Adipose tissue (tissue), 3 donors: Measurements from ENCODE around the gene FNDC4. TPM values are rescaled to one million over a fixed set of nuclear protein-coding genes. Genes with fewer than 3 reads are reported as not detected.

Source experiments
- H3K27ac ChIP-seq: one replicate; pipeline ENCODE4 v1.5.1; 2013; ENCODE audit warnings: low read depth, low read length
- WGBS, 3 donors: extraction: QIAGEN DNeasy Blood & Tissue Kit; methylation state at CpG; one replicate each; pipeline ENCODE4 v1.1.7; 2013; 5-methylcytosine and 5-hydroxymethylcytosine counted together
- polyA plus RNA-seq, 3 donors: library from polyadenylated mRNA; stranded (reverse); fragments of 200-250 nt; gene quantifications; one replicate each; pipeline ENCODE4 v1.2.3, GENCODE V29; 2013
- donor health status: healthy with polysubstance abuse.
- donor health status: Bipolar disorder and iron deficiency.
- donor health status: healthy.

FNDC4 gene
- polyA plus RNA-seq, 3 donors: 38.5 to 158 (median 53.5) TPM

DNA sequence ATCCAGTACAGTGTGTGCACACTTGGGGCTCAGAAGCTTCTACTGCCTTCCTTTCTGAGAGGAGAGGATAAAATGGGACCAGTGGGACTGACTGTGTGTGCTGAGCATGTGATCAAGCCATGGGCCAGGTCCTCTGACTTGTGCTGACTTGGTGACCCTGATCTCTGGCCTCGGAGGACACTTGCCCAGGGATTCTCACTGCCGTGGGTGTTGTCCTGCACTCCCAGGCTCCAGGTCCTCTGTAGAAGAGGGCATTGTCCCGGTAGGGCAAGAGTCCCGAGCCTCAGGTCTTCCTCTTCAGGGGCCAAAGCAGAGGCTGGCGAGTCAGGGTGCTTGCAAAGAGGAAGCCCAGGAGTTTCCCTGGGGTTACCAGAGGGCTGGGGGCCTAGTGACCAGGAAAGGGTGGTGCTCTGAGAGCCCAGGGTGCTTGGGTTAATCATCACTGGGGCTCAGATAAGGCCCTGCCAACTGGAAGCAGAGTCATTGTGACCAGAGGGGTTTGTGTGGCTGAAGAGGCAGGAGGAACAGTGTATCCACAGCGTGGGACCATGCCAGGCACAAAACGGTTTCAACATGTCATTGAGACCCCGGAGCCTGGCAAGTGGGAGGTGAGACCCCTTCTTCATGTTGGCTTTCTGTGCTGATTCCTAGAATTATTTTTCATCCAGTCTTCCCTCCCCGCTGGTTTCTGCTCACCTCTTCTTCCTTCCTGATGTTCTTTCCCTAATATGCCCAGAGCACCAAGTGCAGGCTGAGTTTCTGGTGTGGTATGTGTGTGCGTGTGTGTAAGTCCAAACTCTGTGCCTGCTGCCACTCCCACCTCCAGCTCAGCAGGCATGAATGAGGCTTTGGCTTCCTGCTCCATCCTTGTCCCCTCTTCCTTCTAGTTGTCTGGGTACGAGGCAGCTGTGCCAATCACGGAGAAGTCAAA lies 1.6 kb upstream of the FNDC4 start, which contains the start of gene GCKR:
Gene GCKR, plus strand, starts transcription at position 483 of the 931 bp plus-strand sequence. Its CDS starts 66 bp downstream, at position 549.
- H3K27ac ChIP-seq: no peak within 1 kb of the TSS
- 44 to 75% (median 71%) methylated on average over 12 of the region's 12 CpGs for WGBS, 3 donors

DNA sequence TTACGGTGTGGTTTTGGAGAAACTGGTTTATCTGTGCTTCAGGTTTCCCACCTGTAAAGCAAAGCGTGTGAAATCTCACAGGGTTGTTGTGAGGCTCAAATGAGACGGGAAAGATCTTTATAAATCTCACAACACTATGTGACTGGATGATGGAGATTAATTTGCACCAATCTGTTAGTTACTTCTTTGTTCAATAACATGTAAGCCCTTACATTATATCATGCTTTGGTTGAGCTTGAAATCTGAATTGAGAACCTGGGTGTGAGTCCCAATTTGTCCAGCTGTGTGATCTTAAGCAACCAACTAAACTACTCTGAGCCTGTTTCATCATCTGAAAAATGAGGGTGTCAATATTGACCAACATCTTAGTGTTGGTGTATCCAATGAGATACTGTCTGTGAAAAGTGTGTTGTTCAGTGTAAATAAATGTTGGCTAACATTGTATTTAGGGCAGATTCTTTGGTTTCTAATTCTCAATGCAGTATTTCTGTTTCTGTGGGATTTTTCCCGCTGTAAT lies 898 bp upstream of the FNDC4 start:
- 53 to 80% (median 72%) methylated on average over 4 of the region's 4 CpGs for whole genome bisulfite sequencing, 3 donors
- no peak overlapping the region for H3K27ac ChIP-seq

DNA sequence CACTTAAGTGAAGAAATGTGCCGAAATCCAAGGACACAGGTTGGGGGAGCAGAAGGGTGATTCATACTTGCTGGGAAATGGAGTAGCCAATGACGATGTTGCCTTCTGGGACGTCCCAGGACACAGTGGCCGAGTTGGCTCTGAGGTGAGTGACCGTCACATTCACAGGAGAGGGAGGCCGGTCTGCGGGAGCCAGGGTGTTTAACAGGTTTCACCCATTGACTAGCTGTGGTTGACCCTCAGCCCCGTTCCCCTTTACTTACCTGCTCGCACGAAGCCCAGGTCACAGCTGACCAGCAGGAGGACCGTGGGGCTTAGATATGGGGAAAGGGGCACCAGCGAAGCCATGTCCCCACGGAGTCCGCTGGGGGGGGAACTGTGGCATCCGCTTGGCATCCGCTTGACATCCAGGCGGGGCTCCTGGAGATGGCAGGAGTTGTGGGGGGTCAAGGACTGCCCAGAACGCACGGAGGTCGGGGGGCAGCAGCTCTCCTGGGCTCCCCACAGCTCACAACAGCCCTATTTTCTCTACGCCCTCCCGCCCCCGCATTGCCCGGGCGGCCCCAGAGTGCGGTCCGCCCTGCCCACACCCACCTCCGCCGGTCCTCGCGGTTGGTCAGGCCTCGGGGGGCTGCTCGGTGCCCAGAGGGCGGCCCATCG lies 586 bp downstream of the FNDC4 start:
- 16 to 24% (median 21%) methylated on average over 35 of the region's 35 CpGs for WGBS, 3 donors
- H3K27ac ChIP-seq: no peak overlapping the region

DNA sequence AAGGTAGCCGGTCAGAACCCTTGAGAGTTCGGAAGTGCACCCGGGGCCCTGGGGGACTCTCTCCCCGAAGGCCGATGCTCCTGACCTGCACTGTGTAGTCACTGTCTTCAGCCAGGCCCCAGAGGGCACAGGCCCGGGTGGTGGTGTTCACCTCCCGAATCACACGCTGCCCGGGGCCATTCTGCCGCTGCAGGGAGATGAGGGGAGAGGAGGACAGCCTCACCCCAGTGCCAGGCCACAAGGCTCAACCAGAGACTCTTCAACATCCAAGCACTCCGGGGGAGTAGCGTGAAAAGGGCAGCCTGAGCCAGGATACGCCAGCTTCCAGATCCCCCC lies 1.1 kb downstream of the FNDC4 start:
- WGBS, 3 donors: 82 to 88% (median 83%) methylated on average over 13 of the region's 13 CpGs
- H3K27ac ChIP-seq: no peak overlapping the region

DNA sequence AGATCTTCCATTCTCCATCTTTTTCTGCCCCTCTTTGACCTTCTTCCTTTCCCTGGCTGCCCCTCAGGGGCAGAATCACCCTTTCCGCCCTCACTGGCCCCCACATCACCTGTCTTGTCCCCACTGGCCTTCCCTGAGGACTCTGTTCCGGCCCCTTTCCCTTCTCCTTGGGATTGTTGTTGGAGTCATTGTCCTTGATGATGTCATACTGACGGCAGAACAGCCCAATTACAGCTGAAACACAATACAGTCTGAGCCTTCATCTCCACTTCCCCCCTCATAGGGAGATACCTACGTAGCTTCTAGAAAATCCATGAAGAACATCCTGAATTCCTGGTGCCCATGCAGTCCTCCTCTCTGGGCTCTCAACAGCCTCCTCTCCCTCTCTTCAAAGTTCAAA lies 2.4 kb downstream of the FNDC4 start:
- no peak overlapping the region for H3K27ac ChIP-seq
- 86 to 92% (median 91%) methylated on average over 4 of the region's 4 CpGs for WGBS, 3 donors

DNA sequence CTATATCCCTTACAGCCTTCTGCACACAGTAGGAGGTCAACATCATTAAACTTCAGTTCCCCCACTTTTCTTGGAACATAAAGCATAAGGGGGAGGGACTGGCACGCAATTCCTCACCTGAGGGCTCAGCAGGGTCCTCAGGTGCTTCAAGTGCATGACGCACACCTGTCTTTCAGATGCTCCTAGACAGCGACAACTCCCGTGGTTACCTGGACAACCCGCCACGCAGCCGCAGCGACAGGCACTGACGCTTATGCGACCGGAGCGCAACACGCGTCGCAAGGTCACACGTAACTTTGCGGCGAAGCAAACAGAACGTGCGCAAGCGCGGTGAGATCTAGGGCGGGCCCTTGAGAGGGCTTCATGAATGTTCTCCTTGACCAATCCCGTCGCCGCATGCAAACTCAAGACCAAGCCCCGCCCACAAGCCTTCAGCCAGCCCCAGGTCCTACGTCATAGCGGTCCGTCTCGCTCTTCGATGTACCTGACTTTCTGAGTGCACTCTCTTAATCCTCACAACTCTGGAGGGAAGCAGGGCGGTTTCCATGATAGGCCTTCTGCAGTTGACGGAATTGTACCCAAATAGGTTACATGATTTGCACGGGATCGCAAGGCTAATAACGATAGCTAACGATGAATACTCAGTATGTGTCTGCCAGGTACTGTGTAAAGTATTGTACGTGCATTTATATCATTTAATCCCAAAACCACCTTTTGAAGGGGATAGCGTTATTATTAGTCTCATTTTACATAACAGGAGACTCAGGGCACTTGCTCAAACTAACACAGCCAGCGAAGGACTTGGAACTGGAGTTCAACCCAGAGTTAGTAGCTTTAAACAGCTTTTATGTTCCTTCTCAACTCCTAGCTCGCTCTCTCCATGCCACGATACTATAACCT lies 5.3 kb downstream of the FNDC4 start, which contains the start of gene IFT172:
Gene IFT172, minus strand, starts transcription at position 246 of the 900 bp plus-strand sequence. Its CDS starts 90 bp downstream, at position 156.
- WGBS, 3 donors: 7% methylated on average over 43 of the region's 43 CpGs
- no peak within 1 kb of the TSS for H3K27ac ChIP-seq

DNA sequence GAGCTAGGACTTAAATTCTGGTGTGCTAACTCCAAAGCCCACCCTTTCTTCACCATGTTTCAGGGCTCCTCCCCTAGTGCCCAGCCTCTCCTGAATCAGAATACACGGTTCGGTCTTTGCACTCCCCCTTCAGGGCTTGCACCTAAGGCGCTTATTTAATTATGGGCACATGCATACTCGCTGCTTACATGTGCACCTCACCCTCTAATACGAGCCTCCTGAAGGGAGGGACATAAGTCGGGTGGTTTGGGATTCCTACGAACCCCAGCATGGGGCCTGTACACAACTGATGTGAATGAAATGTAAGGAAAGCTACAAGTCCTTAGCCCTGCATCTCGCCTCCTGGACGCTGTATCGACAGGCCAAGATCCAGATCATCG lies 5.9 kb downstream of the FNDC4 start:
- H3K27ac ChIP-seq: no peak overlapping the region
- 2 to 5% (median 4%) methylated on average over 11 of the region's 11 CpGs for WGBS, 3 donors

DNA sequence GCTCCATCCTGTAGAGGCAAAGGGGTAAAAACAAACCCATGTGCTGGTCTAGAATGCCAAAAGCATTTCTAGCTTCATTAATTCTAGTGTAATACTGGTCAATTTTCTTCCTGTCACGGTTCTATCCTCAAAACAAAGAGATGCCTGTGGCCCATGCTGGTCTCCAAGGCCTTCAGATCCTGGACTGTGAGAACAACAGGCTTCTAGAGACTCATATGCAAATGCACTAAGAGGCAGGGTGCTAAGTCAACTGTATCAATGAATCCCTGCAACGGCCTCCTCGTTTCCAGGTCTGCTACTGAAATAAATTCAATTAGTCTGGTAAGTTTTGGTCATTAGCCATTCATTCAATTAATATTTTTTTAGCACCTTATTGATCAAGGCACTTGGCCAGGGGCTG lies 9.5 kb downstream of the FNDC4 start:
- no peak overlapping the region for H3K27ac ChIP-seq
- WGBS, 3 donors: 60 to 79% (median 72%) methylated on average over 3 of the region's 3 CpGs

DNA sequence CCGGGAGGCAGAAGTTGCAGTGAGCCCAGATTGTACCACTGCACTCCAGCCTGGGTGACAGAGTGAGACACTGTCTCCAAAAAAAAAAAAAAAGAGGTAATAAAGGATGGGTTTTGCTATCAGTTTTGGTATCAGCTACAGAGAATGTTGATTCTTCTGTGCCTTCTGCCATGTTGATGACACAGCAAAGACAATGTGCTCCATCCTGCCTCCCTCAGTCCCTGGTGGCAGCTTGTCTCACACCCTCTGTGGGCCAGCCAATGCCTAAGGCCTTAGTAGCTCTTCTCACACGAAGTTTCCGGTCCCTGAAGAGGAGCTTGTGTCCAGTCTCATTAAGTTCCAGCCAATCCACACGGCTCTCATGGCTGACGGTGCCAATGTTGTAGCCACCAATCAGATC lies 23.0 kb downstream of the FNDC4 start:
- H3K27ac ChIP-seq: no peak overlapping the region
- 85 to 94% (median 92%) methylated on average over 5 of the region's 5 CpGs for WGBS, 3 donors

DNA sequence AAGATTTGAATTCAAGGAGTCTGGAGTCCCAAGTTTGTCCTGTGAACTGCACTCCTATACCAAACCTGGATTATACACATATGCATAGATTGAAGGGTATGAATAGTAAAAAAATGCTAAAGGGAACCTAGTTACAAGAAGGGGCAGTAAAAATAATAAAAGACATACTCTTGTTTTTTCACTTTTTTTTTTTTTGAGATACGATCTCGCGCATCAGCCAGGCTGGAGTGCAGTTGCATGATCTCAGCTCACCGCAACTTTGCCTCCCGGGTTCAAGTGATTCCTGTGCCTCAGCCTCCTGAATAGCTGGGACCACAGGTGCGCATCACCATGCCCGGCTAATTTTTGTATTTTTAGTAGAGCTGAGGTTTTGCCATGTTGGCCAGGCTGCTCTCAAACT lies 30.6 kb downstream of the FNDC4 start:
- 95 to 97% (median 96%) methylated on average over 7 of the region's 7 CpGs for WGBS, 3 donors
- no peak overlapping the region for H3K27ac ChIP-seq

DNA sequence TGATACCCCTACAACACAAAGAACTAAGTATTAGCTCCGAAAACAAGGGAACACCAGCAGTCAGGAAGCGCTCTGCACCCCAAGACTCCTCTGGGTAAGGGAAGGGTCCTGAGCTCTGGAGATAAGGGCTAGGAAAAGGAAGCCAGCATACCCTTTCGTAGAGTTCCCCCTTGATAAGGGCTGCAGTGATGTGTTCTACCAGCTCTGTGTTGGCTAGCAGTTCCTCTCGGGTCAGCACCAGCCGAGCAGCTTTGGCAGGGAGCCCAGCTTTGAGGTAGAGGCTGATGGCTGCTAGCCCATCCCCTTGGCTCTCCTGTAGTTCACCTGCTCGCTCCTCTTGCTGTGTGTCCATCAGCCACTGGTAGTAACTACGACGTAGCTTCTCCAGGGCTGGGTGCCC lies 33.9 kb downstream of the FNDC4 start:
- 65 to 78% (median 73%) methylated on average over 8 of the region's 8 CpGs for WGBS, 3 donors
- no peak overlapping the region for H3K27ac ChIP-seq

DNA sequence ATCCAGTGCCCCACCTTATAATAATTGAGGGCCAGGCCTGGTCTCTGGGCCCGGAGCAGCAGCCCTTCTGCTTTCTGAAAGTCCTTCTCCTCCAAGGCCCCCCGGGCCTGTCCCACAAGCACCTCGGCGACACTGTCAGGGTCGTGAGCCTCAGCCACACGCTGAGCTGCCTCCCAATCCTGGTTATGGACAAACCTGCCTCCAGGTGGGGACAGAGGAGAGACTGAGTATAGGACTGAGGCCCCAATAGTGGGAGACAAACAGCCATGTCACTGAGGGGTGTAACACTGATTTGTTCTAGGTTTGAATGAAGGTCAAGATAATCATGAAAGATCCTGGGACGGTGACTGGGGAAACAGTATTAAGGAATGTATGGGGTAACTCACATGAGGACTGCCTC lies 41.0 kb downstream of the FNDC4 start:
- H3K27ac ChIP-seq: no peak overlapping the region
- 86 to 92% (median 92%) methylated on average over 7 of the region's 7 CpGs for WGBS, 3 donors

DNA sequence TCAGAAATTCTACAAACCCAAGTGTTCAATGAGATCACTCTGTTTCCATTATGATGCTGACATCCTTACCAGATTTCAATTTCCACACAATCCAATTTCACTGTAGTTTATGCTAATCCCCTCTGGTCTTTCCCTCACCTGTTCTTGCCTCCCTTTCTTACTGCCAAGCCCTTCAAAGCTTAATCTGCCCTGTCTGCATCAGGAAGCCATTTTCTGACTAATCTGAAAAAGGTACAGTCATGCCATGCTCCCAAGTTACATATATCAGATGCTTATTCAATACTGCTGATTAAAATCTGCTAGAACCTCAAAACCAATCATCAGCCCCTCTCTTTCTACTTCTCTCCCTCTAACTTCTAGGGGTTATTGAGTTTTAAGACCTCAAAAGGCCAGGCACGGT lies 43.9 kb downstream of the FNDC4 start:
- no peak overlapping the region for H3K27ac ChIP-seq
- WGBS, 3 donors: 37 to 100% (median 40%) methylated on average over 1 of the region's 1 CpG

DNA sequence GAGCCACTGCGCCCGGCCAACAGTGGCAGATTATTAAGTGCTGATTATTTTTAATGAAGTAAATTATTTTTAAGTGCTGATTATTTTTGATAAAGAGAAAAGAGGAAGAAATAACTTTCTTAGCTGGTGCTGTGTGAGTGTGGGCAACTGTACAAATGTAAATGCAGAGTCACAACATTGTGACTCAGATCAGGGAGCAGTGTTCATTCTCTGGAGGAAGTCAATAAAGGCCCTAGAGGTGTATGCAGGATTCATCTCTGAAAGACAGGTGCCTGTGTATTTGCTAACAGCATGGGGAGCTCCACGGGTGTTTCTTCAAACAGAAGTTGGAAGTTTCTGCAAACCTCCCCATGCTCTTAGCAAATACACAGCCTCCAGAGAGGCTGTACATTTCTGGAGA lies 46.6 kb downstream of the FNDC4 start:
- 61 to 86% (median 65%) methylated on average over 3 of the region's 3 CpGs for WGBS, 3 donors
- no peak overlapping the region for H3K27ac ChIP-seq

DNA sequence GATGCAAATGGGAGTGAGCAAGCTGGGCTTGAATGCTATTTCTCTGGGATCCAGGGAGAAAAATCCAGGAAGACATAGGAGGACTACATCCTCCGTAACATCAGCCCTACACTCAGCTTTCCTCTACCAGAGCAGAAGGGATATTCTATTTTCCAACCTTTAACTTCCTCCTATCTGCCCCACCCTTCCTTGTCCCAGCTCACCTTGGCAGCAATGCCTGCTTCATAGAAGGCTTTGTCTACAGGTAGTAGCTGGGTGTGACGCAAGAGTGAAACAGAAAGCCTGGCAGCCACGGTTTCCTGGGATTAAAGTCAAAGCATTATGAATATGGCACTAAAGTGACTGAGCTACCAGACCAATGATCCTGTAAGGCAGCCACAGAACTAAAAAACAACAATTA lies 48.9 kb downstream of the FNDC4 start:
- no peak overlapping the region for H3K27ac ChIP-seq
- WGBS, 3 donors: 46 to 75% (median 69%) methylated on average over 3 of the region's 3 CpGs

DNA sequence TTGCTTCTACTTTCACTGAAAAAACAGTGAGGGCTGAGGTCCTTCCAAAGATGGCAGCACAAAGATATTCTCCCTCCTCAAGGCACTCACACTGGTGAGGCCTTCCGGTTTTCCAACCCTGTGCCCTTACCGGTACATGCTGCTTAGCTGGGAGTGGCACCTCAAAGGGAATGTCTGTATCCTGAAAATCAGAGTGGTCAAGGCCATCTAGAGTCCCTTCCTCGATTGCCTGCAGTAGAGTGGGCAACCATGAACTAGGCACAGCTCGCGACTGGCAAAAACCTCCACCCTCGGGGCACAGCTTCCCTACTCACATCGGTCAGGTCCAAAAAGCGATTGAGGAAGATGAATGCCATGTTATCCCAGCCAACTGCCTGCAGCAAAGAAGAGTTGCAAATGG lies 49.4 kb downstream of the FNDC4 start:
- 88 to 93% (median 91%) methylated on average over 8 of the region's 8 CpGs for WGBS, 3 donors
- no peak overlapping the region for H3K27ac ChIP-seq

DNA sequence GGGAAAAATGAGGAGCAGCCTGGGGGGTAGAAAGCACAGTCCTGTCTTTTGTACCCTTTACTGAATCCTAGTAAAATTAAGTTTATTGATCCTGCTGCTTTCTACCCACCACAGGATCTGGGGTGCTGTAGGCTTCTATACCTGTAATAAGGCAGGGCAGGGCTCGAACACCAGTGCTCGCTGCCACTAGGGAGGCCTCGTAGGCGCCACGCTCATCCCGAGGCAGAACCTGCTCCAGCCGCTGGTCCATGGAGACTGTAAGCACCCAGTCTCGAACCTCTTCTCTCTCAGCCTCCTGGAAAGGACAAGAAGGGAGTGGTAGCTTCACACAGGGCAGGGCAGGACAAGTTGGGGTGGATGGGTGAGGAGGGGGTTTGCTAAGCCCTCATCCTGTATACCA lies 49.8 kb downstream of the FNDC4 start:
- H3K27ac ChIP-seq: no peak overlapping the region
- WGBS, 3 donors: 92 to 94% (median 92%) methylated on average over 8 of the region's 8 CpGs

DNA sequence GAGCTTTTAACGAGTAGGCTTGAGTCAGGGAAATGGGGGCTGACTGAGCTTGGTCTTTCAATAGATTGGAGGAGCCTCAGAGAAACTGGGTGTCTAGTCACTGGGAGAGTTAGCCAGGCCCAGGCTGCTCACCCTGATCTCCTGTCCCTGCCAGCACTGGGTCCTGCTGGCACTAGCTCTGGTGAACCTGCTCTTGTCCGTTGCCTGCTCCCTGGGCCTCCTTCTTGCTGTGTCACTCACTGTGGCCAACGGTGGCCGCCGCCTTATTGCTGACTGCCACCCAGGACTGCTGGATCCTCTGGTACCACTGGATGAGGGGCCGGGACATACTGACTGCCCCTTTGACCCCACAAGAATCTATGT lies 52.1 kb downstream of the FNDC4 start:
- WGBS, 3 donors: 52 to 83% (median 77%) methylated on average over 6 of the region's 6 CpGs
- H3K27ac ChIP-seq: no peak overlapping the region
